Midbrain (tissue), 1 donor: ENCODE results near the gene LRRC63.
"Not testable (repeated sequence)": the region's sequence is repeated elsewhere in the genome, so short reads cannot be mapped to it uniquely, and the experiment has no call there.

Experiments
- DNase-seq: peaks from one replicate; lab custom pipeline; 2025; lab: John Stamatoyannopoulos, UW

LRRC63 gene

GRCh38 chr13:46265292-46265691, 53.6 kb downstream of the LRRC63 start:
- DNase-seq, result no peak

- no peak for DNase-seq
These were observed 55.4 kb downstream of the LRRC63 start for GRCh38 chr13:46267166-46267565.

GRCh38 chr13:46270416-46270815, 58.7 kb downstream of the LRRC63 start:
- DNase-seq, result no peak

GRCh38 chr13:46274094-46274698, 62.5 kb downstream of the LRRC63 start:
- no peak for DNase-seq

- no peak for DNase-seq
These were observed 66.7 kb downstream of the LRRC63 start for GRCh38 chr13:46278474-46278873.

- no peak for DNase-seq
These were observed 70.1 kb downstream of the LRRC63 start for GRCh38 chr13:46281779-46282178.

GRCh38 chr13:46283912-46284824, 72.4 kb downstream of the LRRC63 start:
- not testable (repeated sequence) for DNase-seq

GRCh38 chr13:46286972-46287371, 75.2 kb downstream of the LRRC63 start:
- no peak for DNase-seq

- DNase-seq, result peak; percentile 33
These were observed 77.0 kb downstream of the LRRC63 start for GRCh38 chr13:46288570-46289259.

GRCh38 chr13:46289260-46289955, 77.7 kb downstream of the LRRC63 start:
- no peak for DNase-seq

GRCh38 chr13:46290434-46290833, 78.7 kb downstream of the LRRC63 start:
- DNase-seq, result no peak

- no peak for DNase-seq
These were observed 81.7 kb downstream of the LRRC63 start for GRCh38 chr13:46293436-46293835.

- peak; percentile 2 for DNase-seq
These were observed 83.9 kb downstream of the LRRC63 start for GRCh38 chr13:46295491-46296114.

GRCh38 chr13:46296115-46296822, 84.5 kb downstream of the LRRC63 start:
- DNase-seq, result no peak

- no peak for DNase-seq
These were observed 85.2 kb downstream of the LRRC63 start for GRCh38 chr13:46296921-46297320.

- DNase-seq, result no peak
These were observed 85.7 kb downstream of the LRRC63 start for GRCh38 chr13:46297361-46297811.

- no peak for DNase-seq
These were observed 92.1 kb downstream of the LRRC63 start for GRCh38 chr13:46303742-46304385.

- no peak for DNase-seq
These were observed 92.8 kb downstream of the LRRC63 start for GRCh38 chr13:46304546-46304945.

GRCh38 chr13:46307554-46307953, 95.8 kb downstream of the LRRC63 start:
- DNase-seq, result no peak

- no peak for DNase-seq
These were observed 98.3 kb downstream of the LRRC63 start for GRCh38 chr13:46310066-46310465.
